MM.1S (cell line): ENCODE results near the gene CCDC47.
"Not testable (repeated sequence)": the region's sequence is repeated elsewhere in the genome, so short reads cannot be mapped to it uniquely, and the experiment has no call there.

Experiments used
- DNase-seq: peaks from one replicate; pipeline ENCODE4 v3.0.0-alpha.2; 2015
- H2AFZ ChIP-seq: fragments of 300-600 bp; sonication (generic); 2 replicates; pipeline ENCODE4 v1.6.0; 2016; ENCODE audit warnings: antibody characterized with exemption, low read length
- H3F3A ChIP-seq: fragments of 300-600 bp; sonication (generic); 2 replicates; pipeline ENCODE4 v1.6.1; 2016; ENCODE audit warnings: mild to moderate bottlenecking, antibody characterized with exemption, low read length, moderate library complexity, mixed read lengths; ENCODE audit not compliant: insufficient read depth
- H3K27ac ChIP-seq: fragments of 300-600 bp; sonication (generic); 2 replicates; pipeline ENCODE4 v1.5.1; 2016; ENCODE audit warnings: mild to moderate bottlenecking, low read length
- H3K27me3 ChIP-seq: fragments of 300-600 bp; sonication (generic); replicated peaks from 2 replicates; pipeline ENCODE4 v1.6.0; 2016; ENCODE audit warnings: low read length; ENCODE audit not compliant: insufficient read depth
- H3K36me3 ChIP-seq: fragments of 300-600 bp; sonication (generic); replicated peaks from 2 replicates; pipeline ENCODE4 v1.6.1; 2016; ENCODE audit warnings: mild to moderate bottlenecking, low read length, mixed read lengths; ENCODE audit not compliant: insufficient read depth
- H3K4me1 ChIP-seq: fragments of 300-600 bp; sonication (generic); 2 replicates; pipeline ENCODE4 v1.6.1; 2016; ENCODE audit warnings: low read length, mixed read lengths
- H3K4me2 ChIP-seq: fragments of 300-600 bp; sonication (generic); 2 replicates; pipeline ENCODE4 v1.6.0; 2016; ENCODE audit warnings: low read depth, low read length
- H3K4me3 ChIP-seq: fragments of 300-600 bp; sonication (generic); 2 replicates; pipeline ENCODE4 v1.5.1; 2016; ENCODE audit warnings: low read length, mixed read lengths
- H3K79me2 ChIP-seq: fragments of 300-600 bp; sonication (generic); 2 replicates; pipeline ENCODE4 v1.6.1; 2016; ENCODE audit warnings: mixed run types, low read length, mixed read lengths
- H3K9ac ChIP-seq: fragments of 300-600 bp; sonication (generic); 2 replicates; pipeline ENCODE4 v1.6.1; 2016; ENCODE audit warnings: low read length, mixed read lengths
- H3K9me2 ChIP-seq: fragments of 300-600 bp; sonication (generic); replicated peaks from 2 replicates; pipeline ENCODE4 v1.6.1; 2016; ENCODE audit warnings: mild to moderate bottlenecking, low read length, mixed read lengths; ENCODE audit not compliant: insufficient read depth
- H3K9me3 ChIP-seq: fragments of 300-600 bp; sonication (generic); replicated peaks from 2 replicates; pipeline ENCODE4 v1.6.1; 2016; ENCODE audit warnings: mild to moderate bottlenecking, low read length, mixed read lengths; ENCODE audit not compliant: insufficient read depth
- H4K20me1 ChIP-seq: fragments of 300-600 bp; sonication (generic); 2 replicates; pipeline ENCODE4 v1.6.1; 2016; ENCODE audit warnings: mild to moderate bottlenecking, low read length, moderate library complexity, mixed read lengths; ENCODE audit not compliant: insufficient read depth
- EZH2 ChIP-seq: fragments of 300-600 bp; sonication (generic); optimal IDR thresholded peaks from 2 replicates; pipeline ENCODE3; 2017; ENCODE audit warnings: low read depth, mild to moderate bottlenecking, antibody characterized with exemption, low read length, mixed read lengths
- EZH2phosphoT487 ChIP-seq: fragments of 300-600 bp; sonication (generic); IDR thresholded peaks from 2 replicates; pipeline ENCODE4 v1.6.1; 2018; ENCODE audit warnings: antibody characterized with exemption, low read length
- TF ChIP-seq, protein P1 (sequence below): fragments of 300-600 bp; sonication (generic); IDR thresholded peaks from 2 replicates; pipeline ENCODE4 v1.5.1; 2016; ENCODE audit warnings: antibody characterized with exemption, low read length, mixed read lengths

CCDC47 gene

DNA sequence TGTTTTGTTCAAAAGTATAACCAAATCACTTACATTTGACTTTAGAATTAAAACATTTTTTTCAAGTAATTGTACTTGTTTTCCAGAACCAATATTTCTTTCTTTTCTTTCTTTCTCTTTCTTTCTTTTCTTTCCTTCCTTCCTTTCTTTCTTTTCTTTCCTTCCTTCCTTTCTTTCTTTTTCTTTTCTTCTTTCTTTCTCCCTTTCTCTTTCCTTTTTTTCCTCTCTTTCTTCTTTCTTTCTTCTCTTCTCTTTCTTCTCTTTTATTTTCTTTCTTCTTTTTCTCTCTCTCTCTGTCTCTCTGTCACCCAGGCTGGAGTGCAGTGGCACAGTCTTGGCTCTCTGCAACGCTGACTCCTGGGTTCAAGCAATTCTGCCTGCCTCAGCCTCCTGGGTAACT, 27.4 kb upstream of the CCDC47 start:
- no peak overlapping the region for H3K4me3 ChIP-seq
- H3K9ac ChIP-seq, result no peak overlapping the region
- peaks cover 29% of the 10 kb centered on the region for H3K36me3 ChIP-seq
- H3K9me2 ChIP-seq, result no peaks in the 10 kb centered on the region
- H3K27ac ChIP-seq, result no peak overlapping the region
- H2AFZ ChIP-seq, result no peak overlapping the region
- DNase-seq, result no peak
- no peaks in the 10 kb centered on the region for H3K9me3 ChIP-seq
- no peaks in the 10 kb centered on the region for H3F3A ChIP-seq
- no peaks in the 10 kb centered on the region for H3K27me3 ChIP-seq
- peaks cover 54% of the 10 kb centered on the region for H3K79me2 ChIP-seq
- TF ChIP-seq, protein P1, sequence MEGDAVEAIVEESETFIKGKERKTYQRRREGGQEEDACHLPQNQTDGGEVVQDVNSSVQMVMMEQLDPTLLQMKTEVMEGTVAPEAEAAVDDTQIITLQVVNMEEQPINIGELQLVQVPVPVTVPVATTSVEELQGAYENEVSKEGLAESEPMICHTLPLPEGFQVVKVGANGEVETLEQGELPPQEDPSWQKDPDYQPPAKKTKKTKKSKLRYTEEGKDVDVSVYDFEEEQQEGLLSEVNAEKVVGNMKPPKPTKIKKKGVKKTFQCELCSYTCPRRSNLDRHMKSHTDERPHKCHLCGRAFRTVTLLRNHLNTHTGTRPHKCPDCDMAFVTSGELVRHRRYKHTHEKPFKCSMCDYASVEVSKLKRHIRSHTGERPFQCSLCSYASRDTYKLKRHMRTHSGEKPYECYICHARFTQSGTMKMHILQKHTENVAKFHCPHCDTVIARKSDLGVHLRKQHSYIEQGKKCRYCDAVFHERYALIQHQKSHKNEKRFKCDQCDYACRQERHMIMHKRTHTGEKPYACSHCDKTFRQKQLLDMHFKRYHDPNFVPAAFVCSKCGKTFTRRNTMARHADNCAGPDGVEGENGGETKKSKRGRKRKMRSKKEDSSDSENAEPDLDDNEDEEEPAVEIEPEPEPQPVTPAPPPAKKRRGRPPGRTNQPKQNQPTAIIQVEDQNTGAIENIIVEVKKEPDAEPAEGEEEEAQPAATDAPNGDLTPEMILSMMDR, result no peak
- TF ChIP-seq EZH2phosphoT487, result no peak
- no peak for TF ChIP-seq EZH2
- H4K20me1 ChIP-seq, result no peaks in the 10 kb centered on the region
- no peak overlapping the region for H3K4me2 ChIP-seq
- no peaks in the 10 kb centered on the region for H3K4me1 ChIP-seq

DNA sequence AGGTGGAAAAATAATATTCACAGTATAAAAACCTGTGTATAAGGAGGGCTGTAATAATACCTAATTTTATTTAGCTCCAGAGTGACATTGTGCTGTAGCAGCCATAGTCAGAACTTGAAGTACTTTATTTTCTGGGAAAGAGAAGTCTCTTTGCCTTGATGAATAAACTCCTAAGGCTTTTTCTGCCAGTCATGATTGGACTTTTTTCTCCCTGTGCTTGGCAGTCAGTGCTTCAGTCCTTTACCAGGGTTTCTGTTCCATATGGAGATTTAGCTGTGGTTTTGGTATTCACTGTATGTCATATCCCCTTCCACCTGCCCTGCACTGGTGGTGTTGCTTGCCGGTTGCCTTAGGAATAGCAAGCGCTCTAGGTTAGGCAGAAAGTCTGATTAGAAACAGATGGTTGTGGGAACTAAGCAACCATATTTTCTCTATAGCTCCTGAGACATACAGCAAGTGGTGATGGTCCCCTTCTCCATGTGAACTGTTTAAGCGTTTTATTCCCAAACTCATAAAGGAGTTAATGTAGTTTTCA, 25.2 kb upstream of the CCDC47 start:
- H3K79me2 ChIP-seq, result peaks cover 72% of the 10 kb centered on the region
- H3K4me1 ChIP-seq, result no peaks in the 10 kb centered on the region
- no peak overlapping the region for H2AFZ ChIP-seq
- no peaks in the 10 kb centered on the region for H3K9me2 ChIP-seq
- DNase-seq, result no peak
- peaks cover 30% of the 10 kb centered on the region for H3K36me3 ChIP-seq
- H3K27me3 ChIP-seq, result no peaks in the 10 kb centered on the region
- no peak overlapping the region for H3K27ac ChIP-seq
- H3K4me2 ChIP-seq, result no peak overlapping the region
- no peaks in the 10 kb centered on the region for H4K20me1 ChIP-seq
- H3K9ac ChIP-seq, result no peak overlapping the region
- TF ChIP-seq EZH2phosphoT487 (no peak), EZH2 (no peak)
- TF ChIP-seq, protein P1, result no peak
- no peaks in the 10 kb centered on the region for H3K9me3 ChIP-seq
- no peaks in the 10 kb centered on the region for H3F3A ChIP-seq
- no peak overlapping the region for H3K4me3 ChIP-seq

DNA sequence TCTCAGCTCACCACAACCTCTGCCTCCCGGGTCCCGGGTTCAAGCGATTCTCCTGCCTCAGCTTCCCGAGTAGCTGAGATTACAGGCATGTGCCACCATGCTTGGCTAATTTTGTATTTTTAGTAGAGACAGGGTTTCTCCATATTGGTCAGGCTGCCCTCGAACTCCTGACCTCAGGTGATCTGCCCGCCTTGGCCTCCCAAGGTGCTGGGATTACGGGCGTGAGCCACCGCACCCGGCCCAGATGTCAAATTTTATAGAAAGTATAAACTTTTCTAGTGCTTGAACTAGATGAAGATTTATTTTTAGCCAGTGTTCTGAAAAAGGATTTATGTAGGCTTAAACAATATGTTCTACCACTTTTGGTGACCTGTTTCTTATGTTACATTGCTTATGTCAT, 23.0 kb upstream of the CCDC47 start:
- not testable (repeated sequence) for H3K9ac ChIP-seq, H4K20me1 ChIP-seq, H3K27me3 ChIP-seq, H3K27ac ChIP-seq, H3K4me1 ChIP-seq, H3F3A ChIP-seq, H2AFZ ChIP-seq, DNase-seq, H3K4me3 ChIP-seq, H3K9me2 ChIP-seq, H3K4me2 ChIP-seq, H3K9me3 ChIP-seq
- H3K36me3 ChIP-seq, result peaks cover 32% of the 10 kb centered on the region
- H3K79me2 ChIP-seq, result peaks cover 87% of the 10 kb centered on the region

DNA sequence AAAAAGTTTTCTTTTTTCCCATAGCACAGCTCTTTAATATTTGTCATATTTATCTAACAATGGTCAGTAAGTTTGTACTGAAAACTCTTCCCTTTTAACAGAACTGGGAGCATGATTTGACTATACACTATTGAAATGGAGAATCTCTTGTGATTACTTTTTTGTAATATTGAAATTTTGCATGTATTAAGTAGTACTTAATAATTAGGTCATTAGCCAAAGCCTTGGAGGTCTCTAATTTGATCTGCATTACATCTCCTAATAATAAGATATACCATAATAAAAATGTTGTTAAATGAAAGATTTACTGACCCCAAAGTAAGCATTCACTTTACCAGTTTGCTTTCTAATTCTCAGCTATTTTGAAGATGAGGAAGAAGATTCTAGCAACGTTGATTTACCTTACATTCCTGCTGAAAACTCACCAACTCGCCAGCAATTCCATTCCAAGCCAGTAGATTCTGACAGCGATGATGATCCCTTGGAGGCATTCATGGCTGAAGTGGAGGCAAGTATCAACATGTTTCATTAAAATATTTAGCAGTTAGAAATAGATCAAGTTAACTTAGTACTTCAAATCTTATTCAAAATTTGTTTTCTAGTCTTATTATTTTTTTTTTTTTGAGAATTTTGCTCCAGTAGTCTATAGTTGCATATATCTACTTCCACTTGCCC, 18.8 kb upstream of the CCDC47 start:
- no peaks in the 10 kb centered on the region for H3K4me1 ChIP-seq
- no peak for TF ChIP-seq EZH2
- TF ChIP-seq EZH2phosphoT487, result no peak
- TF ChIP-seq, protein P1, result no peak
- H4K20me1 ChIP-seq, result peaks cover 9% of the 10 kb centered on the region; the same call in 1 of the 2 replicates
- no peaks in the 10 kb centered on the region for H3K27me3 ChIP-seq
- DNase-seq, result no peak
- no peak overlapping the region for H3K9ac ChIP-seq
- H3K4me3 ChIP-seq, result no peak overlapping the region
- no peaks in the 10 kb centered on the region for H3K9me2 ChIP-seq
- no peaks in the 10 kb centered on the region for H3K9me3 ChIP-seq
- peaks cover 17% of the 10 kb centered on the region for H3K36me3 ChIP-seq
- no peak overlapping the region for H3K27ac ChIP-seq
- no peak overlapping the region for H2AFZ ChIP-seq
- peaks cover 86% of the 10 kb centered on the region for H3K79me2 ChIP-seq
- H3F3A ChIP-seq, result no peaks in the 10 kb centered on the region
- H3K4me2 ChIP-seq, result no peak overlapping the region
